Kidney tubule cell (primary cell): ENCODE data around the gene SRSF4.

ENCODE experiments used
- DNase-seq: peaks from one replicate; pipeline ENCODE4 v3.0.0-alpha.2; 2018; ENCODE audit warnings: low spot score

SRSF4 gene

DNA sequence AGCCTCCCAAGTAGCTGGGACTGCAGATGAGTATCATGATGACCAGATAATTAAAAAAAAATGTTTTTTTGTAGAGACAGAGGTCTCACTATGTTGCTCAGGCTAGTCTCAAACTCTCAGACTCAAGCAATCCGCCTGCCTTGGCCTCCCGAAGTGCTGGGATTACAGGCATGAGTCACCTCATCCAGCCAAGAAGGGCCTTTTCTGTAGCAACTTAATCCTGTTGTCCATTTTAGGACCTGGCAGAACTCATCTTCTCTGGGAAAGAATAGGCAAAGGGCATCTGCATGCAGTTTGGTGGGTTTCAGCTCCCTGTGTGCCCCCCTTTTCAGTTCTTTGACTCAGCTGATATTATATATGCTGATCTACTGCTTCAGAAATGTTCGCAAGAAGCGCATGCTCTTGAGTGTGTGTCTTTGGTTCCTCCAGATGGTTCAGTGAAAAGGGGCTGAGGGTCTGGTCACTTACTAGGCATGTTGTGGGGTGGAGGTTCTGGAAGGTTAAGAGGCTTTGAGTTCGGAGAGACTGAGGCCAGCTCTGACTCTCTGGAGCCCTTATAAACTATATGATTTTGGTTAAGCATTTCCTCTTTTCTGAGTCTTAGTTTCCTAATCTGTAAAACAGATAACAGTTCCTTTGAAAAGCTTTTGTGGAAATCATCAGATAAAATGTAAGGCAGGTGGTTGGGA lies 19.4 kb upstream of the SRSF4 start:
- DNase-seq: no peak

DNA sequence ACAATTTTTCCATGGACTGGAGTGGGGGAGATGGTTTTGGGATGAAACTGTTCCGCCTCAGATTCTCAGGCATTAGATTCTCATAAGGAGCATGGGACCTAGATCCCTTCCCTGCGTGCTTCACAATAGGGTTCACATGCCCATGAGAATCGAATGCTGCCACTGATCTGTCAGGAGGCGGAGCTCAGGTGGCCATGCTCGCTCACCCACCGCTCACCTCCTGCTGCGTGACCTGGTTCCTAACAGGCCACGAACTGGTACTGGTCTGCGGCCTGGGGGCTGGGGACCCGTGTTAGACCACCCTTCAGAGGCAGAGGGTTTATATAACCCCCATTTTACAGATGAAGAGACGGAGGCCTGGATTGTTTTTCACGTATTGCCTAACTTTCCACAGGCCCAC lies 16.3 kb upstream of the SRSF4 start:
- DNase-seq: no peak

DNA sequence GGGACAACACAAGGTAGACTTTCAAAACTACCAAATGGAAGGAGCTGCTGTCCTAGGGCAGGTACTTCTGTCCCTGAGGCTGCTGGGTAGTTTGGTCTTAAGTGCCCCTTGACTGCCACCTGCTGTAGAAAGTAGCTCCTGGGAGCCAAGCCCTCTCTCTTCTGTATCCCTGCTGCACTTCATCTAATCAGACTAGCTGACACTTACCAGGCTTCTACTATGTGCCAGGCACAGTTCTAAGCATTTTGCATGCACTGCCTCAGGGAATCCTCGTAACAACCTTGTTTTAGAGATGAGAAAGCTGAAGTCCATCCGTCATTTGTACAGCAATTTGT lies 15.9 kb upstream of the SRSF4 start:
- peak; percentile 63 for DNase-seq

DNA sequence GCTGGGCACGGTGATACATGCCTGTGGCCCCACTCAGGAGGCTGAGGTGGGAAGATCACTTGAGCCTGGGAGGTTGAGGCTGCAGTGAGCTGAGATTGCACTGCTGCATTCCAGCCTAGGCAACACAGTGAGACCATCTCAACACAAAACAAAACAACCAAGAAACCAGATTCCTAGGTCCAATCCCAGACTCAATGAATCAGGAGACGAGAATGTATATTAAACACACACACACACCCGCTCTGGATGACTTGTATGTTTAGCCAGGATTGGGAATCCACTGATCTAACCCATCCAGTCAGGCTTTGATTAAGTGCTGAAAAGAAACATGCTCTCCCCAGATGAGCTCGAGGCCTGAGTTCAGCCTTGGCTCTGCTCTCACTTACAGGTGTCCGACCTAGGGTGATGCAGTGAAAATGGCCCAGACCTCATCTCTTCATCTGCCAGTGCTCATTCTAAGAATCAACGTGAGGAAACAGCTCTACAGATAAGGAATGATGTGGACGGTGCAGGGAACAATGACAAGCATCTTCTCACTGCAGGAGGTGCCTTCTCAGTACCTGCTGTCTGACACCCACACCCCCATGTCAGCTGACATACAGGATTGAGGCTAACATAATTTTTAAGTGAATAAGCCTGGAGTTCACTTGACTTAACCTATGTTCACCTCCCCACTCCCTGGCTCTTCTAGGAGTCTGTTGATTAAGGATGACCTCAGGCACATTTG lies 15.3 kb upstream of the SRSF4 start:
- peak; percentile 60 for DNase-seq

DNA sequence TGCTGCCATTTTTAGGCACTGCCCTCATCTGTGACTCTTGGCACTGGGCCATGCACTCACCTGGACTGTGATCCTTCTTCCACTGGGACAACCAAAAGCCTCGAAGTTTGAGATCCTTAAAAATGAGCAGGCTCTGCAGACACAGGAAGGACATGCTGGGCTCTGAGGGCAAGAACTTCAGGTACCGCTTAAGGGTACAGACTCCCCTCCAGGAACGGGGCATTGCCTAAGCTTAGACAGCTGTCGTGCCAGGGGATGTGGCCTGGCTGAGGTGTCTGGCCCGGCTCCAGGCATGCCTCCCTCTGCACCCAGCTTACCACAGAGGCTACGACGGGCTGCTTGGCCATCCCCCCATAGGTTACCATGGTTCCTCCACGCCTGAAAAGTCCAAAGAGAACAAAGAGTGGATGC lies 14.2 kb upstream of the SRSF4 start:
- DNase-seq: peak; percentile 77

DNA sequence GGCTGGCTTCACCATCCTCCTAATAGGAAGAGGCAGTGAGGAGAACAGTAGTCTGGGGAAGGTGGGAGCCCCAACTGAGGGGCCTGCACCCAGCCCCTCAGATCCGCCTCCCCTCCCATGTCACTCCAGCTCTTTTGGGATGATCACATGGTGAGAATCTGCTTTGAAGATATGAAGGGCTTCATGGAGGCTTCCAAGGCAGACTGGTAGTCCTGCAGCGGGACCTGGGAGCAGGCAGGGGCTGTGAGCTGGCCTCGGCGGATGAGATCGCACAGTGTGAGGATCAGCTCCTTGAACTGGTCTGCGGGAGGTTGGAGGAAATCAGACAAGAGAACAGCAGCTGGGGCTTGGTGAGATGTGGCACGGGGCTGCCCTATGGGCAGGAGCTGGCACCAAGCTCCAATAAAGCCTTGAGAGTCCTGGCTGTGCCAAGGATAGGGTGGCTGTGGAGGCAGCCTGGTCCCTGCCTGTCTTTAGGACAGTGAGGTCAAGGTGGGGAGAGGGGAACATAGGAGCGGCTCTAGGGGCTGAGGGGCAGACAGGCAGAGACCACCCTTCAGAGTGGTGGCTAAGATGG lies 12.3 kb upstream of the SRSF4 start:
- no peak for DNase-seq

DNA sequence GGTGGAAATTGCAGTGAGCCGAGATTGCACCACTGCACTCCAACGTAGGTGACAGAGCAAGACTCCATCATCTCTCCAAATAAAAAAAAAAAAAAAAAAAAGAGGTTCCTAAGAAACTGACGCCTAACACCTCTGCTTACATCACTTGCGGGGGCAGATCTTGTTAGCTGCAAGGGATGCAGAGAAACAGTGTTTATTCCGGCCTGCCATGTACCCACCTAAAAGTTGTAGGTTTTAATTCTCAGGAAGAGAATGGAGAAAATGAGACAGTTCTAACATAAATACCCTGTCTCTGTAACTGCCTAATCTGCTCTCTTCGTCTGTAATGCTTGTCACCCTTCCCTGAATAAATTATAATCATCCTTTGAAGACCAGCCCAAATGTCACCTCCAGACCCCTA lies 9.0 kb upstream of the SRSF4 start:
- DNase-seq: no peak

DNA sequence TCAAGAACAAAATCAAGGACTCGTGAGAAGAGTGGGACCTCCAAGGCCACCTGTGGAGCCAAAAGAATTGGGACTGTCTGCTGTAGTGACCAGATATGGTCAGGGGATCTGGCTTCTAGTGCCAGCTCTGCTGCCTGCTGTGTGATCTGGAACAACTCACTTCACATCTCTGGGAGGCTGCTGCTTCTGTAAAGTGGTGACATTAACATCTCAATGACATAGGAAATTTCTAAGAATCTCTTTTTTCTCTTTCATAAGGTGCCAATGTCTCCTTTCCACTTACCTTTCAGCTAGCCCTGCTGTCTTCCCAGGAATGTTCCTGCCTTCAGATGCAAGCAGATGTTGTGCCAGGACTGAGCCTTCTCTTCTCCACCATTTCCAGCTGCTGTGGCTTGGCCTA lies 5.0 kb upstream of the SRSF4 start:
- no peak for DNase-seq

DNA sequence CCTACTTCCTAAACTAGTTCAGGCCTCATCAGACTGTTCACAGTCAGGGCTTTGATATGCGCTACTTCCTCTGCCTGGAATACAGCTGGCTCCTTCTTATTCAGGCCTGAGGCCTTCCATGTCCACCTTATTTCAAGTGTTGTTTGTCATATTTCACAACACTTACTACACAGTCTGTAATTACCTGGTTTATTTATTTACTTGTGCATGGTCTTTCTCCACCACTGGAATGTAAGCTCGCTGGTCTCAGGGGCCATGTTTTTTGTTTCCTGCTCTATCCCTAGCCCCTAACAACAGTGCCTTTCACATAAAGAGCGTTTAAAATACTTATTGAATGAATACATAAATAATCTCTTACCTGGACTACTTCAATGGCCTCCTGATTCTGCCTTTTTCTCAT lies 4.6 kb upstream of the SRSF4 start:
- DNase-seq: peak; percentile 37

DNA sequence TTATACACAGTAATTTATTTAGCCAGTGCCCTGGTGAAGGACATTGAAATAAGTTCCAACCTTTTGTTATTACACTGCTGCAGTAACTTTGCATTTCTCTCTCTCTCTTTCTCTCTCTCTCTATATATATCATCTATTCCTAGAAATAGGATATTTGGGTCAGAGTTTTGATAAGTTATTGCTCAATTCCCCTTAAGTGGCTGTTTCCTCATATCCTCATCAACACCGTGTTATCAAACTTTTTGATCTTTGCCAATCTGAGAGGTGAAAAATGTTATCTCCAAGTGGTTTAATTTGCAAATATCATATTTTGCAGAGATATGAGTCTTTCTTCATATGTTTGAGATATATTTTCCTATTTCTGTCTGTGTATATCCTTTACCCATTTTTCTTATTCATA lies 1.6 kb upstream of the SRSF4 start:
- DNase-seq: no peak

DNA sequence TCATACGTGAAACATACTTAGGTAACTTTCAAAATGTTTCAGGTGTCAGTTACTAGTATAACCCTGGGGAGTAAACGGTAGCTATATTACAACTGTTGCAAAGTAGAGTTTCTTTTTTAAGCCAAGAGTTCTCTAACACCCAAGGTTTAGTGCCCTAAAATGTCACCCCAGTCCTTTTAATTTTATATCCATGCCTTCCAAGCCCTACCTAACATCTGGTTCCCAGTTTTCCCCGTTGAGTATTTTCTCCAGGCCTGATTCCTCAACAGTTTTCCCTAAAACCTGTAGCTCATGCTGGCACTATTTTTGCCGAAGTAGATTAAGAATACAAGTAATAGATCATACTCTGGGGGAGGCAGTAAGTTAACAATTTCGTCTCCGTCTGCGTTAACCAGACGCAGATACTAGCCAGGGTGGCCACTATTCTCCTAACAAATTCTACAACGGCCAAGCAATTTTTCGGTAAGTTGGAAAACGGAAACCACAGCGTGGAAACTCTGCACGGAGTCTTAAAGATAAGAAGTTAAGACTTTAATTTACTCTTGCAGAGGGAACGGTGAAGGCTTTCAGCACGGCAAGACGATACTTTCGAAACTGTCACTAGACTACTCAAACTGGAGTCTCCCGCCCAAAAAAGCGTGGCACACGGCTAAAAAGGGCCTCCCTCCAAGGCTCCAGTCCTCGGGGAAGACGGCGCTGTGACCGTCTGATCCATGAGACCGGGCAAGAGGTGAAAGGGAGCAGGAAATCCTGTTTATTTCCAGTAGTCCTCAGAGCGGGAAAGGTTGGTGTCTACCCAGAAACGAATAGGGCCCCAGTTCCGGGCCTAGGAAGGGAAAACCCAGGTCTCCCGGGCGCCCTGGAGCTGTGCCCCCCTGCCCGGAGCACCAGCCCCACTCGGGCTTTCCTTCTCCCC lies 945 bp downstream of the SRSF4 start:
- DNase-seq: no peak

DNA sequence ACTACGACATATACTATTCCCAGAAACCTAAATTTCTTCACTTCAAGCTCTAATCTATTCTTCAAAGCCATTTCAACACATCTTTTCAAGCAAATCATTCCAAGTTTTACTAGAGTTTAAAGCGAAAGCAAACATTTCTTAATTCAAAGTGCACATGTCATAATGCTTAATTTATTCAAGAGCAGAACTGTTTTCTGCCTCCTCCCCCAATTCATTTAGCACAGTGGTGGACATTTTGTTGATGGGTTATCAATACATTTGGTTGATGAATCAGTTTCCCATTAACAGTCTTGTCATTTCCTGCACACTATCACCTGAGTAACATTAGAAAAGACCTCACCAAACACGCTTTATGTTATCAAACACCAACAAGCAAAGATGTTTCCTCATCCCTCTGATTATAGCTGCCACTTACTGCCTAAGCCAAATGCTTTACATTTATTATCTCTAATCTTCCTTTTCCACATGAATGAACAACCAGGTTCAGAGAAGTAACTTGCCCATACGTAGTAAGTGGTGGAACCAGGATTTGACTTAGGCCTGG lies 2.0 kb downstream of the SRSF4 start:
- DNase-seq: no peak

DNA sequence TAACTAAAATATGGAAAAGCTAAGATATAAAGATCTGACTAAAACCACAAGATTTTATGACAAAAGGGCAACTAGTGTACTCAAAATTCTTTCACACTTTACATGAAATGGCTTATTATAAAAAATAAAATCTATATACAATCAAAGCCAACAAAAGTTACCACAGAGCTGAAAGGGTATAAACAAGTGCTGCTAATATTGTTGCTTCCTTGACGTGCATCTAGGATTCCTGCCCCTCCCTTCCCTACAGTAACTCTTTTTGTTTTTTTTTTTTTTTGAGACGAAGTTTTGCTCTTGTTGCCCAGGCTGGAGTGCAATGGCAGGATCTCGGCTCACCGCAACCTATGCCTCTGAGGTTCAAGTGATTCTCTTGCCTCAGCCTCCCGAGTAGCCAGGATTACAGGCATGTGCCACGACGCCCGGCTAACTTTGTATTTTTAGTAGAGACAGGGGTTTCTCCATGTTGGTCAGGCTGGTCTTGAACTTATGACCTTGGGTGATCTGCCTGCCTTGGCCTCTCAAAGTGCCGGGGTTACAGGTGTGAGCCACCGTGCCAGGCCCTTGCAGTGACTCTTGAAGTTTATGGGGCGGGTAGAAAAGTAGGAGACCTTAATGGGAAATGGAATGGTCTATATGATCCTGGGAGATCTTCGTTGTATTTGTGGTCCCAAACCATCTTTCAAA lies 4.5 kb downstream of the SRSF4 start:
- DNase-seq: no peak

DNA sequence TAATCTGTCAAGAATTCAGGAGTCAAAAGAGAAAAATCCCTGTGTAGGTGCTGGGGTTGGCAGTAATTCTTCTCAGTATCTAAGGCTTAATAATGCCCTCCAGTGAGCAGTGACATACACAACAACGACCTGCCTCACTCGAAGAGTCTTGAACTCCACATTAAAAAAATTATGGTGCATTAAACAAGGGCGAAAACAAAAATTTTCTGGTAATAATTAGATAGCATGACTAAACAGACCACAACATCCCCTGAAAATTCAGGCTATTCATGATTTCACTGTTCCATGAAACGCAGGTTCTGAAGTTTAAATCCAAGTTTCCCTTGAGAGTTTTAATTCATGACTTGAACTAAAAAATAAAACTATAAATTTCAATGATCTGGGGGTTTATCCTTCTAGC lies 5.1 kb downstream of the SRSF4 start:
- peak; percentile 63 for DNase-seq

DNA sequence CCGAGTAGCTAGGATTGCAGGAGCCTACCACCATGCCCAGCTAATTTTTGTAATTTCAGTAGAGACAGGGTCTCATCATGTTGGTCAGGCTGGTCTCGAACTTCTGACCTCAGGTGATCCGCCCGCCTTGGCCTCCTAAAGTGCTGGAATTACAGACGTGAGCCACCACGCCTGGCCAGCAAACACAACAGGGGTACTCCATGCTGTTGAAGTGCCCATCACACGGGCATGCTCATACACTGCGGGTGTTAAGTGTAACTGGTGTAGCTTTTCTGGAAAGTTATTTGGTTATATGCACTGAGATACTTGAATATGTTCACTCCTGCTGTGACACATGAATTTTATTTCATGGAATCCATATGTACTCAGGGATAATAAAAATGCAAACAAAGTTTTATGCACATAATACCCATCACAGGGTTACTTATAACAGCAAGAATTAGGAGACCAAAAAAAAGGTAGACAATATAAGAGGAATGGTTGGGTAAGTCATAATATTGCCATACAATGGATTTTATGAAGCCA lies 9.2 kb downstream of the SRSF4 start:
- no peak for DNase-seq

DNA sequence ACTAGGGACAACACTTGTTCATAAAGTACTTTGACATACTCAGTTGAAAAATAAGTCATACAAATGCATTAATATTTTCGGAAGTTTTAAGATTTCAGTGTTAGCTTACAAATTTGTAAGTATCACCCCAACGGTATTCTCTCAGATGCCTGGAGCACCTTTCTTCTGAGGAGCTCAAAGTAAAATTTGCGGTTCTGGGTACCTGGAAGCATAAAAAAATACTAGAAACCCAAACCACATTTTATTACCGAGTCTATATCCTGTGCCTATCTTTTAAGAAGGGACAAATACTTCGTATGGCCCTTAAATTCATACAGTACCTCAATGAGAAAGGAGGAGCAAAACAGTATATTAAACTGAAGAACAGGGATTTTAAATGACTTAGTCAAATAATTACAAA lies 10.2 kb downstream of the SRSF4 start:
- DNase-seq: no peak

DNA sequence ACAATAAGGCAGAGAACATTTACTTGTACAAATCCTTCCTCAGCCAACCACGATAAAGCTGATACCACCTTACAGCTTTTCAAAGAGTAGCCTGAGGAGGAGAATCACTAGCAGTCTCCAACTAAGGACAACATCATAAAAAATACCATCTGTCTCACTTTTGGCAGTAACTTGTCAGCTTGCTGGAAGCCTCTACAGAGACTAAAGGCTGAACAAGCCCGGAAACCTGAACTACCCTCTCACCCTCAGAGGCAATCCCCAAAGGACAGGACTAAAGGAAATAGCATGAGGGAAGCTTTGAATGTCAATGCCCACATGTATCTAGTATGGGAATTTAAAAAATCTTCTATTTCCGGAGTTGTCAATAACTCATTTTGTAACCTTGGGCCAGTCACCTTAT lies 10.6 kb downstream of the SRSF4 start:
- no peak for DNase-seq

DNA sequence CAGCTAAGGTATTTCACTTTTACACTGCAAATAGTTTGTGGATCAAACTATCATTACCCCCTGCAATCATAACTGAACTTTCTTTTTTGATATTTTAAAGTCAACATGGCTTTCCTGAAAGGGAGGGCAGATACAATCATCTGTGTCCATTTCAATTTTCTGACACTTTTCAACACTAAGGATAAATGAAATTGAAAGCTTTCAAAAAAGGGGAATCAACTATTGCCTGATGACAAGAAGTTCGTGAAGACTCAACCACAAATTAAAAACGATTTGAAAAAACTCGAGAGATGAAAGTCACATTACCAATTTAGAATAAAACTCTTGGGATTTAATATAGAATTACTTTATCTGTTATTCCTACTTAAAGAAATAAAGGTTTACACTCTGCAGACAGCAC lies 11.7 kb downstream of the SRSF4 start:
- no peak for DNase-seq

DNA sequence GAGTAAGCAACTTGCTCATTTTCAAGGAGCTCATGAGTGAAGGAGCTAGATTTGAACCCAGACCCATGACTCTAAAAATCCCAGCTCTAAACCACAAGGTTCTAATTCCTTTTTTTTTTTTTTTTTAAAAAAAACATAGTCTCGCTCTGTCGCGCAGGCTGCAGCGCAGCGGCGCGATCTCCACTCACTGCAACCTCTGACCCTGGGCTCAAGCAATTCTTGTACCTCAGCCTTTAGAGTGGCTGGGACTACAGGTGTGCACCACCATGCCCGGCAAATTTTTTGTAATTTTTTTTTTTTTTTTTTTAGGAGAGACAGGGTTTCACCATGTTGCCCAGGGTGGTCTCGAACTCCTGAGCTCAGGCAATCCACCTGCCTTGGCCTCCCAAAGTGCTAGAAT lies 13.8 kb downstream of the SRSF4 start:
- DNase-seq: no peak

DNA sequence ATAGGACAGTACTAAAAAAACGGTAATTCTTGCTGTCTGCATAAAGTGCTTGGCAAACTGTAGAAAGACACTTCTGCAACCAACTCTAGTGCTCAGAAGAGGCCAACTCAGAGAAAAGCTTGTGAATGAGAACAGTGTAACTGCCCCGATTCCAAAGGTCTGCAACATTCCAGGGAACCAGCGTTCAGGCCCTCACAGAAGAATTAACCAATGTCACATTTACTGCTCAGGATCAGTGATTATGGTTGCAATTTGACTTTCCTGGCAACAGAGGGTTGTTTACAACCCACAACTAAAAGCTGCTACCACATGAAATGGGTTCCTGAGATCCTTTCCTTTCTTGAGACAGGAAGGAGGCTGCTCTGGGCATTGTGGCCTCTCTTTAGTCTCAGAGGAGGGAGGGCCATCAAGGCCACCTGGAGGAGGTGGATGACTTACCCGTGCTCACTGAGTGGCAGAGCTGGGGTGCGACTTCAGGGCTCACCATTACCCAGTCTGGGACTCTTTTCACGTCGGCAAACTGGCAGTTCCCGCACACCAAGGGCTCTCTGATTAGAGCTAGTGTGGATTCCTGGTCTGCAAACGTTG lies 15.3 kb downstream of the SRSF4 start:
- DNase-seq: peak; percentile 59

DNA sequence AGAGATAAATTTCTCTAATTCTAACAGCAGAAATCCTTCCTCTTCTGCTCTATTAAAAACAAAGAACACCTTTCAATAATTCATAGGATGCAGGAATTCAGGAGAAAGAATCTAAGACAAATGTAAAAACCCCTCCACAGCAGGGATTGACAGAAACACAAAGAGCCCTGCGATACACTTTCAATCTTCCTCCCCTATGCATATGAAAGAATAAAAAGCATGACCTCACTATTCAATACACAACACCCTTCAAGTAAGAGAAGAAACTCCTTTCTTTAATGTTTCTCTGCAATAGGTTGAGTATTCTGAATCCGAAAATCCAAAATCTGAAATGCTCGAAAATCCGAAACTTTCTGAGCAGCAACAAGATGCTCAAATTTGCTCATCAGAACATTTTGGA lies 17.1 kb downstream of the SRSF4 start:
- no peak for DNase-seq
